DND-41 (cell line): ENCODE results near the gene ZBTB34.

Experiments used
- CTCF ChIP-seq: IDR thresholded peaks from 2 replicates; pipeline ENCODE4 v1.5.1; 2012; ENCODE audit warnings: borderline replicate concordance, low read length, moderate library complexity, mild to moderate bottlenecking; ENCODE audit not compliant: poor library complexity, severe bottlenecking; ENCODE audit errors: extremely low read depth
- EZH2 ChIP-seq: IDR thresholded peaks from 3 replicates; pipeline ENCODE4 v1.6.1; 2012; ENCODE audit warnings: borderline replicate concordance, low read depth, mild to moderate bottlenecking, moderate library complexity, low read length, inconsistent platforms; ENCODE audit not compliant: severe bottlenecking

GRCh38 chr9:126906091-126906490 lies 45.7 kb downstream of the ZBTB34 start:
- TF ChIP-seq CTCF (no peak), EZH2 (no peak)
